Measurements from ENCODE around the gene MAGOHB.

MAGOHB gene

DNA sequence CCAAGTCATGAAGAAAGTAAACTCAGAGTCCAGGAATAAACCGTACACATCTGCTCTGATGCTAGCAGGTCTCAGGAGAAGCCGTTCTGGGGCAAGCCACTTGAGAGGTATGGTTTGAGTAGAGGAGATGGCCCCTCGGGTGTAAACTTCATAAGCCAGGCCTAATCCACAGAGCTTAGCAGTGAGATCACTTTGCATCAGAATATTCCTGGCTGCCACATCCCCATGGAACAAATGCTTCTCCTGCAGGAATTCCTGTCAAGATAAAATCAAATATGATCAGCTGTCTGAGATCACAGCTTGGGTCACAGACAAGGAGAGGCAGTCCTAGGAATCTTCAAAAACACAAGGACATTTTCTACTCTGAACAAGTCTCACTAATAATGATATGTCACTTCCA lies 11.2 kb upstream of the MAGOHB start:
- TF ChIP-seq CTCF (IDR thresholded peaks at IDR 0.05; ENCODE audit: insufficient read depth, low read depth, low read length, missing control alignments), result no peak
- no peak for DNase-seq (ENCODE audit: low read depth)

GRCh38 chr12:10623131-10623530 lies 9.7 kb upstream of the MAGOHB start:
- TF ChIP-seq CTCF (IDR thresholded peaks at IDR 0.05; ENCODE audit: insufficient read depth, low read depth, low read length, missing control alignments), result no peak
- no peak for DNase-seq (ENCODE audit: low read depth)
- H3K4me3 ChIP-seq (ENCODE audit: low read depth, low read length), result no peak overlapping the region

More for the DNA sequence above, 11.2 kb upstream of the MAGOHB start:
- no peak overlapping the region for H3K4me3 ChIP-seq (ENCODE audit: low read depth, low read length)

DNA sequence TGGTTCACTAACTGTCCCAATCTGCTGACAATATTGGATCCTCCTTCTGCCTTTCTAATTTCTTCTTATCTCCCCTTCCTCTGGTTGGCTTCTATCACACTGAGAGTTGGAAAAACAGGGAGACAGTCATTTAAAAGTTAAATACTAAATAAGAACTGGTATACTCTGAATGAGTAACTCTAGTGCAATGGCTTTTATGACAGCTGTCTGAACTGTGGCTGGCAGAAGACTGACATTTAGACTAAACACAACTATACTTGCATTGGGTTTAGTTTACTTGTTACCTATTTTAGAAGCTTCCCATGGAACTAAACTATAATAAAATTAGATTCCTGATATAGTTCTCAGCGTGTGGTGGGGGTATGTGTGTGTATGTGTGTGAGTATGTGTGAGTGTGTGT lies 7.9 kb upstream of the MAGOHB start:
- no peak for DNase-seq (ENCODE audit: low read depth)
- TF ChIP-seq CTCF (IDR thresholded peaks at IDR 0.05; ENCODE audit: insufficient read depth, low read depth, low read length, missing control alignments), result no peak
- H3K4me3 ChIP-seq (ENCODE audit: low read depth, low read length), result no peak overlapping the region

GRCh38 chr12:10620078-10620779 lies 6.8 kb upstream of the MAGOHB start:
- no peak for DNase-seq (ENCODE audit: low read depth)
- TF ChIP-seq CTCF (IDR thresholded peaks at IDR 0.05; ENCODE audit: insufficient read depth, low read depth, low read length, missing control alignments), result no peak
- no peak overlapping the region for H3K4me3 ChIP-seq (ENCODE audit: low read depth, low read length)

DNA sequence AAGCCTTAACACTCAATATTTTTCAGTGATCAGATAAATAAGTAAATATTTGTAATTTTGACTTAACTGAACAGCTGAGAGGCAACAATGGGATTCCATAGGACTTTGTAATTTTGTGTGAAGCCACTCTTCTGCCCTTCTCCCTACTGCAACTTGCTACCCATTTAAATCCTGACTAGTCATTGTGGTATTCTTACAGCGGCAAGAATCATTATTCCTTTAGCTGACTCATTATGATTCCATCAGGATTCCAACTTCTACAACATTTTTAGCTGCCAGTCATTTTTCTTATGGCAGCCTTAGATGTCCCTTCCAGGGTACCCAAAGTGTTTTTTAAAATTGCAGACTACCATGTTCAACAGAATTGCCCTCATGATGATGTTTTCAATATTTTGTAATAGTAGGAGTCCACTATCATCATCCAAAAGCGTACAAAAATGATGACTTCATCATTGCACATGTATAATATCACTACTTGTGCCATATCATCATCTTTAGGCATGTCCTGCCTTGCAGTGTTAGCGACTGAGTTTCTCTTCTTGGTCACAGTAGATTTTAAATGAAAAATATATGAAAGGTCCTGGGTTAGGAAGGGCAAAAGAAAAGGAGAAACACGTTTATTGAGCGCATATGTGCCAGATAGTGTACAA lies 5.1 kb upstream of the MAGOHB start:
- TF ChIP-seq CTCF (IDR thresholded peaks at IDR 0.05; ENCODE audit: insufficient read depth, low read depth, low read length, missing control alignments), result no peak
- DNase-seq (ENCODE audit: low read depth), result no peak
- H3K4me3 ChIP-seq (ENCODE audit: low read depth, low read length), result no peak overlapping the region

DNA sequence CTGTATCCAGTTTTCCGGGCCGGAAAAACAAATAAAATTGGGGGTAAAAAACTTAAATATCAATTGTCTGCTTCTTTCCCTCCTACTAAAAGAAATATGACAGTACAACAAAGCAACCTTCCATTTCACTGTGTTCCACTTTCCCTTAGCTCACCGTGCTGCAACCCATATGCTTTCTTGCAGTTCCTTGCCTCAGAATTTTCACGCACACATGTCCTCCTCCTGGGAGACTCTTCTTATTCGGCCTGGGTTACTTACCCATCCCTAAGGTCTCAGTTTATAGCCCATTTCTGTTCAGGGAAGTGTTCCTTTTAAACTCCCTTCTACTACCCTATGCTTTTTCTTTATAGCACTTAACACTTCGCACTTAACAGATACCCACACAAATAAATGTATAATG lies 4.5 kb upstream of the MAGOHB start:
- H3K4me3 ChIP-seq (ENCODE audit: low read depth, low read length), result no peak overlapping the region
- TF ChIP-seq CTCF (IDR thresholded peaks at IDR 0.05; ENCODE audit: insufficient read depth, low read depth, low read length, missing control alignments), result no peak
- no peak for DNase-seq (ENCODE audit: low read depth)

All from GM12865 (cell line).